GM10847 (cell line): ENCODE data around the gene PRSS56.

Source experiments
- POLR2A ChIP-seq: IDR thresholded peaks from 2 replicates; pipeline ENCODE4 v1.6.1; 2011; ENCODE audit not compliant: insufficient read length; ENCODE audit errors: extremely low read depth

PRSS56 gene

GRCh38 chr2:232484628-232485347 is 35.4 kb upstream of the PRSS56 start:
- no peak for TF ChIP-seq POLR2A

- no peak for TF ChIP-seq POLR2A
Measured at GRCh38 chr2:232485348-232485756, 34.8 kb upstream of the PRSS56 start.

- no peak for TF ChIP-seq POLR2A
Measured at GRCh38 chr2:232485757-232486557, 34.2 kb upstream of the PRSS56 start.

- TF ChIP-seq POLR2A: no peak
Measured at GRCh38 chr2:232486558-232487384, 33.4 kb upstream of the PRSS56 start.

GRCh38 chr2:232487385-232488096 is 32.6 kb upstream of the PRSS56 start, which contains the start of gene ECEL1:
TSS of gene ECEL1 (minus strand) at chr2:232487834. CDS start at chr2:232486653, 1,181 bp downstream.
- no peak for TF ChIP-seq POLR2A

GRCh38 chr2:232488097-232488711 is 32.0 kb upstream of the PRSS56 start:
- no peak for TF ChIP-seq POLR2A

DNA sequence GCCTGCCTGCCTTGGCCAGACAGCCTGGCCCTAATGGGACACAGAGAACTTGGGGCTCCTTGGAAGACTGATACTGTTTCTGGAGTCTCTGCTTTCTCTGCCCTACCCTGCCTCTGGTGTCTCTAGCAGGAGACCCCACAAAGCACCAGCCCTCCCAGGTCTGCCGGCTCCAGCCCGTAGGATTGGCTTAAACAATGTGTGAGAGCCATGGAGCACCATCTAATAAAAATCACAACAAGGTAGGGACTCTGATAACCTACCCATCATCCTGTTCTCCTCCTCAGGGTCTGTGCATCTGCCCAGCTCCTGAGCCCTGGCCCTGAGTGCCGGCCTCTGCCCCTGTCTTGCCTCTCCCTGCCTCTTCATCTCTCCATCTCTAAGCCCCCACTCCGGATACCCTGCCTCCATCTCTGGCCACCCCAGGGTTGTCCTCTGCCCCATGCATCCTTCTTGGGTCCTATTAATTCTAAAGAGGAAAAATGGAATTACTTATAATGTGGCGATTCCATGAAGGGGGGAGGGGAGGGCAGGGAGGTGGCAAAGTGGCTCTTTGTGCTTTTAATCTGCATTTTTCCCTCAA is 31.4 kb upstream of the PRSS56 start:
- TF ChIP-seq POLR2A: no peak

DNA sequence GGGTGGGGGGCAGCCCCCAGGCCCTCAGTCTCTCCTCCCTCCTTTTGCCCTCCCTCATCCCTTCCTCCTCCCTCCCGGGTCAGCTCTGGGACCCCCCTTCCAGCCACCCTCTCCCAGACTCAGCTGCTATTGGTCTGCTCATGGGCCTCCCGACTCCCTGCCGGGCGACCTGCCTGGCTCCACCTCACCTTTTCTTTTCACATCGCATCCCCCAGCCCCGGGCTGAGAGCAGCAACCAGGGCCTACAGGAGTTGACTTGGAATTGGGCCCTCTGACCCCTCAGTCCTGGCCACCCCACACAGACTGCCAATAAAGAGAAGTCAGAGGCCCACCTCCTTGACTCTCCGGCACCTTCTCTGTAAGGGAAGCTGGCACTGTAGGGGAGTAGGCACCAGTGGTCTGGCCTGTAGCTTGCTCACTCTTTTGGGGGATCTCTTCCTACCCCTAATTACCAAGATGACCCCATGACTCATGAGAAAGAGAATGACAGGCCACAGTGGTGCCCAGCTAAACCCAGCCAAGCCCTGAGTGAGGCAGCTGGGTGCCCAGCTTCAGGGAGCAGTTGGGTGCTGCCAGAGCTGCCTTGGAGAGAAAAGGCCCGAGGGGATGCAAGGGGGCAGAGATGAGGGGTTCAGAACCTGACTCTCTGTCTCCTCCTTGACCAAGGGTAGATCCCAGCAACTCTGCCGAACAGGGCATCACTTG is 30.5 kb upstream of the PRSS56 start:
- TF ChIP-seq POLR2A: no peak

- TF ChIP-seq POLR2A: no peak
Measured at GRCh38 chr2:232490221-232491138, 29.7 kb upstream of the PRSS56 start.

DNA sequence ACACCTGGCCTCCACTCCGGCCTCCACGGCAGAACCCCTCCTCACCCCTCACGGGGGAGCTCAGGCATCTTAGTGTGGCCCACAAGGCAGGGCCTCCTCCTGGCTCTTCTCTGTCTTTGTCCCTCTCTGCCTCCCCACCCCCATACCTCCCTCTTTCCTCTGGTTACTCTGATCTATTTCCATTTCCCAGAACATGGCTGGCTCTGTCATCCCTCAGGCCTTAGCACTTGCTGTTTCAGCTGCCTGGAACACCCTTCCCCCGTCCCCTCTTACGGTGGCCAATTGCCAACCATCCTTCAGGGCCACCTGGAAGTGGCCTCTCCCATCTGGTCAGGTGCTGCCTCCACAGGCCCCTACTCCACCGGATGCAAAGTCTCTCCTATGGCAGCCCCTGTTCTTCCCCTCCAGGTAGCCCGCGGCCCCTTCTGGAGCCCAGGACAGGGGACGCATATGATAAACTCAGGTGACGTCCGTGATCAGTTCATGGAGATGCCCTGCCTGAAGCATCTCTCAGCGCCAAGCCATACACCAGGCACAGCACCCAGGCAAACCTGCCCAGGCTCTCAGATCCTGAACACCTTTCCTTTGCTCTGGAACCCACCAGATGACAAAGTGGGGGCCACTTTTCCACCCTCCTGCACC is 28.9 kb upstream of the PRSS56 start:
- no peak for TF ChIP-seq POLR2A

GRCh38 chr2:232492236-232492848 is 27.8 kb upstream of the PRSS56 start:
- no peak for TF ChIP-seq POLR2A
